Stimulated activated CD4-positive, alpha-beta T cell treated with anti-CD3 and anti-CD28 coated beads, Interleukin-15, amount 100 ng/mL, for 48 hours (primary cell): ENCODE measurements around the gene THEM5.

Source experiments
- DNase-seq, 2 donors: peaks; one replicate each; pipeline ENCODE4 v3.0.0-alpha.2; 2020; ENCODE audit warnings: low read depth in 2 of 2

Gene THEM5

DNA sequence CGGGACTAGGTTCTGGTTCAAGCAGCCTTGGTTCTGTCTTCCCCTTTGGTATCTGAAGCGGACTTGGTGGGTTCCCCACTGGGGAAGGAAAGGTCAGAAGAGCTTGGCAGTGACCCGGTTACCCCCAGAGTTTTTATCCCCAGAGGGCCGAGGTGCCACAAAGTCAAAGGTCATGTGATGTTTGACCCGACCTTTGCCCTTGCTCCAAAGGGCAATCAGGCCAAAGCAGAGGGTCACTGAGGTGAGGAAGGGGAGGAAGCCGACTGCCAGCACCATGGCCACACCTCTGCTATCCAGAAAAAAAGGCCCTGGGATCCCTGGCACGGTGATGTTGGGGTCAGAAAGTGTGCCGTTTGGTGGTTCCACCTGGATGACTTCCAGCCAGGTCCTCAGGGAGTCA is 52.7 kb downstream of the THEM5 start:
- no peak for DNase-seq

DNA sequence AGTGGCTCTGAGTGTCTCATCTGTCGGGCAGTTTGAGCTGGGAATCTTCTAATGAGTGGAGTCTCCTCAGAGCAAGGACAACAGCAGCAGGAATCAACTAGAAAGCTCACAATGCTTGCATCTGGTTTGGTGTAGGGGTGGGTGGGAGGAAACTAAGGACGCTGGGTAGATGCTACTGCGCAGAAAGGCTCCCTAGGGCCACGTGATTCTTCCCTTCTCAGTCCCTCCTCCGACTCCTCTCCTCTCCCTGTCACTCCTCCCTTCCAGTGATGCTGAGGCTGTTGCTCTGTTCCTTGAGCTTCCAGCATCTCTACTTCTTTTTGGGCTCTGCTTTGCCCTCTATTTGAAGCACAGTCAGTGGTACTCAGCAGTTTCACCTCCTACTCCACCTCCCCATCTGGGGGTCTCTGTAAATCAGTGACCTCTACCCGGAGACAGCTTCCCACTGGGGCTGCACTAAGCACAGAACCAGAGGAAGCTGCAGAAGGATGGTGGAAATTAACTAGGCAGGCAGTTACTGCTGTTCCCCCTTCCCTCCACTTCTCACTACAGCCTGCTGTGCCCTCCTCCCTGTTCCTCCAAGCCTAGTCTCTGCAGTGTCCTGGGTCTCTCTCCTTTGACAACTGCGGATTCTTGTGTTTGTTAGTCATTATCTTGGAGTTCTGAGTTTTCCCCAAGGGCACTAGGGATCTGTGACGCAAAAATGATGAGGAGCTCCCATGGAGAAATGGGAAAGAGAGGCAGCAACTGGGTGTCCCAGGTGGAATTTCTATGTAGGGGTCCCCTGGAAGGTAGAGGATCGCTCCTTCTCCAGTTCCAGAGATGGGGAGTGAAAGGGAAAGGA is 54.1 kb downstream of the THEM5 start:
- no peak for DNase-seq

DNA sequence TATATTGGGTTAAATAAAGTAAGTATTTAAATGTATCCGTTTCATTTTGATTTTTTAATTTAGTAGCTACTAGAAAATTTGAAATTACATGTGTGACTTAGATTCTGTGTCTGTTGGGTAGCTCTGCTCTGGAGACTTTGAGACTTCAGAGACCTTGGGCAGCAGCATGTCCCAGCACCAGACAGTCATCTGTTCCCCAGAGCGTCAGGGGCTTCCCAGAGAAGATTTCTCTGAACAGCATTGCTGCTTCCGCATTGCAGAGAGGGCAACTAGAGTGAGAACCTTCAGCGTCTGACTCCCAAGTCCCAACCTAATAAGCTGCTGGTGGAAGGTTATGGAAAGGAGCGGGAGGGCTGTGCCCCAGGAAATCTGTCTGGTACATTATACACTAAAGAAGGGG is 54.9 kb downstream of the THEM5 start:
- no peak for DNase-seq
